Measurements from ENCODE around the gene SRP54.

The SRP54 gene

DNA sequence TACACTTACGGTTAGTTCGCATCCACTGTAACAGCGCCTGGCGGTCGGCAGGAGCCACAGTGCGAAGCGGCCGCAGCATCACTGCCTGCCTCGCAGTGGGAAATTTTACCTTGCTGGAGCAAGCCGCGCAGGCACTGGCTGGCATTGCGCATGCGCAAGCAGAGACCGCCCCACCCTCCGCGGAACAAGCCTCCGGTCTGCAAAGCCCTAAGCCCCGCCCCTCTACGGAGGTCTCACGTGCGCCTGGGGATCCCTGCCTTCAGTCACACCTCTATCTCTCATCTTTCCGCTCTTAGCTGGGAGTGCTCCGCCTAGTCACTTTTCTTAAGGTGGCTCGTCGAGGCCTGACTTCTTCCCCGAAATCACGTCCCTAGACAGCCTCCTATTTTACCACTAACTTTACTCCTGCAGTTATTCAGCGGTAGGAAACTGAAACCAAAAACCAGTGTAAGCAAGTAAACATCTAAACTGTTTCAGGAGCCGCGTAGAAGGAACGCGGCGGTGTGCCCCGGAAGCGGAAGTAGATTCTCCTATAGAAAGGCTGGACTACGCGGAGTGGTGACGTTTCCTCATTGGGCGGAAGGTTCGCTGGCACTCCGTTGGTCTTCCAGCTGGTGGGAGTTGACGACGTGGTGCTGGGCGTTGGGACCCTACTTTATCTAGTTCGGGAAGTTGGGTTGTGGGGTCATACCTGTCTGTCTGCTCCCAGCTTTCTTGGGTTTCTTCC, at the start of gene SRP54:
SRP54 (plus strand) TSS at position 572 of the 727 bp plus-strand sequence. CDS start 13,718 bp downstream, outside the sequence.
- in situ Hi-C loops (cut with MboI; ENCODE audit: low sequenced_read_pairs, unreplicated experiment): no loop called here
- DNase-seq (ENCODE audit: low spot score): peak; percentile 96
- no peak for TF ChIP-seq CTCF (IDR thresholded peaks at IDR 0.05; ENCODE audit: borderline replicate concordance, control extremely low read depth, extremely low read depth, insufficient read depth, missing control alignments)

- TF ChIP-seq CTCF (IDR thresholded peaks at IDR 0.05; ENCODE audit: borderline replicate concordance, control extremely low read depth, extremely low read depth, insufficient read depth, missing control alignments): no peak
- DNase-seq (ENCODE audit: low spot score): no peak
- in situ Hi-C loops (cut with MboI; ENCODE audit: low sequenced_read_pairs, unreplicated experiment): no loop called here
These were observed 49.5 kb upstream of the SRP54 start for GRCh38 chr14:34933301-34933700.

DNA sequence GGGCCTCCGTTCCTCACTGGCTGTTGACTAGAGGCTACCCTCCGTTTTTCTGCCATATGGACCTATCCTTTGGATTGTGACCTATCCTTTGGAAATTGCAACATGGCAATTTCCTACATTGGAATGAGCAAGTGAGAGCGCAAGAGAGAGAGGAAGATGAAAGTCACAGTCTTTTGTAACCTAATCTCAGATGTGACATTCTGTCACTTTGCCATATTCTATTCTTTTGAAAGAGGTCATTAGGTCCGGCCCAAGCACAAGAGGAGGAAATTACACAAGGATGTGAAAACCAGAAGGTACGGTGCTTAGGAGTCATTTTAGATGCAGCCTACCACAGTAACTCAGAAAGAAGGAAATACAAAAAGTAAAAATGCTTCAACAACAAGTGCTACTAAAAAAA, 47.3 kb upstream of the SRP54 start:
- in situ Hi-C loops (cut with MboI; ENCODE audit: low sequenced_read_pairs, unreplicated experiment): no loop called here
- TF ChIP-seq CTCF (IDR thresholded peaks at IDR 0.05; ENCODE audit: borderline replicate concordance, control extremely low read depth, extremely low read depth, insufficient read depth, missing control alignments): no peak

GRCh38 chr14:34937442-34937841, 45.4 kb upstream of the SRP54 start:
- no peak for TF ChIP-seq CTCF (IDR thresholded peaks at IDR 0.05; ENCODE audit: borderline replicate concordance, control extremely low read depth, extremely low read depth, insufficient read depth, missing control alignments)
- peak; percentile 29 for DNase-seq (ENCODE audit: low spot score)

More for the DNA sequence above, 47.3 kb upstream of the SRP54 start:
- DNase-seq (ENCODE audit: low spot score): no peak

DNA sequence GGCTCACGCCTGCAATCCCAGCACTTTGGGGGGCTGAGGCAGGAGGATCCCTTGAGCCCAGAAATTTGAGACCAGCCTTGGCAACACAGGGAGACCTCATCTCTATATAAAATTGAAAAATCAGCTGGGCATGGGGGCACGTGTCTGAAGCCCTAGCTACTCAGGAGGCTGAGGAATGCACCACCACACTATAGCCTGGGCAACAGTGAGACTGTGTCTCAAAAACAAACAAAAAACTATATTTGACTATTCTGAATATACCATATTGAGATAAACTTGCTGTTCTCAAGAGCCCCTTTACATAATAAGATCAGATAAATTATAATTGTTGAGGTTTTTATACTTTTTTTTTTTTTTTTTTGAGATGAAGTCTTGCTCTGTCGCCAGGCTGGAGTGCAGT, 44.9 kb upstream of the SRP54 start:
- TF ChIP-seq CTCF (IDR thresholded peaks at IDR 0.05; ENCODE audit: borderline replicate concordance, control extremely low read depth, extremely low read depth, insufficient read depth, missing control alignments): no peak
- DNase-seq (ENCODE audit: low spot score): no peak
- in situ Hi-C loops (cut with MboI; ENCODE audit: low sequenced_read_pairs, unreplicated experiment): no loop called here

More at GRCh38 chr14:34937442-34937841, 45.4 kb upstream of the SRP54 start:
- in situ Hi-C loops (cut with MboI; ENCODE audit: low sequenced_read_pairs, unreplicated experiment): no loop called here

- no peak for DNase-seq (ENCODE audit: low spot score)
- no peak for TF ChIP-seq CTCF (IDR thresholded peaks at IDR 0.05; ENCODE audit: borderline replicate concordance, control extremely low read depth, extremely low read depth, insufficient read depth, missing control alignments)
- in situ Hi-C loops (cut with MboI; ENCODE audit: low sequenced_read_pairs, unreplicated experiment): no loop called here
These were observed 39.3 kb upstream of the SRP54 start for GRCh38 chr14:34943506-34943905.

Measured in GM13976 (cell line).